GM12878 (cell line): ENCODE data around the gene CDO1. TPM values are rescaled to one million over a fixed set of nuclear protein-coding genes. Genes with fewer than 3 reads are reported as not detected.

Experiments
- ATAC-seq: fragments of 200-7000 bp; cut with Tn5 transposase; 3 replicates; pipeline ENCODE4 v1.9.1; 2020; ENCODE audit warnings: mild to moderate bottlenecking, moderate library complexity
- BruUV-seq: library from RNA; stranded (reverse); fragments of 400-500 nt; replicated peaks from 2 replicates; lab custom pipeline; 2021; lab: Mats Ljungman, UMichigan
- CTCF ChIA-PET: fragments of 300-600 bp; sonication (Branson Sonifier 250); formaldehyde crosslinking; extraction: SDS; loops from one replicate; lab custom pipeline; 2021; ENCODE audit warnings: inconsistent platforms; lab: Yijun Ruan, JAX
- POLR2A ChIA-PET: fragments of 350-600 bp; formaldehyde crosslinking; extraction: SDS; loops from one replicate; lab custom pipeline; 2021; ENCODE audit warnings: inconsistent platforms; lab: Charles Lee
- RAD21 ChIA-PET: fragments of 300-600 bp; sonication (Branson Sonifier 250); formaldehyde crosslinking; loops from one replicate; lab custom pipeline; 2023; ENCODE audit warnings: antibody characterized with exemption; ENCODE audit not compliant: unreplicated experiment; lab: Charles Lee
- SMC1A ChIA-PET: fragments of 300-600 bp; sonication (Branson Sonifier 250); formaldehyde crosslinking; loops from one replicate; lab custom pipeline; 2023; ENCODE audit not compliant: unreplicated experiment, uncharacterized antibody; lab: Charles Lee
- DNase-seq: peaks from one replicate; pipeline ENCODE4 v3.0.0-alpha.2; 2011; ENCODE audit warnings: low read depth, low spot score
- FAIRE-seq: peaks from 3 replicates; lab custom pipeline; 2011; peaks lifted over from hg19 to GRCh38; lab: Jason Lieb, UNC
- H2AFZ ChIP-seq: 2 replicates; pipeline ENCODE4 v1.6.0; 2011; ENCODE audit warnings: low read depth, low read length, control low read depth; ENCODE audit not compliant: control insufficient read depth
- H3K27ac ChIP-seq: 2 replicates; pipeline ENCODE4 v1.5.1; 2011; ENCODE audit warnings: control low read depth; ENCODE audit not compliant: control insufficient read depth, insufficient read depth
- H3K27me3 ChIP-seq, 2 experiments: replicated peaks in 1 of 2; 2 replicates each; pipeline versions ENCODE4 v1.6.0 to v1.6.1; 2011; ENCODE audit warnings: low read length in 1 of 2; ENCODE audit not compliant: control insufficient read depth in 2 of 2, insufficient read depth in 2 of 2
- H3K36me3 ChIP-seq, 2 experiments: 2 replicates each; pipeline ENCODE4 v1.5.1; 2011; ENCODE audit warnings: low read length in 1 of 2; ENCODE audit not compliant: control insufficient read depth in 2 of 2, insufficient read depth in 2 of 2
- H3K4me1 ChIP-seq: 2 replicates; pipeline ENCODE4 v1.6.1; 2011; ENCODE audit warnings: mild to moderate bottlenecking, low read length, moderate library complexity, mixed read lengths; ENCODE audit not compliant: control insufficient read depth, insufficient read depth
- H3K4me2 ChIP-seq: 2 replicates; pipeline ENCODE4 v1.6.0; 2011; ENCODE audit warnings: control low read depth; ENCODE audit not compliant: control insufficient read depth, insufficient read depth
- H3K4me3 ChIP-seq: fragments of 200-600 bp; sonication (generic); 2 replicates; pipeline ENCODE4 v1.5.1; 2016
- H3K79me2 ChIP-seq: 2 replicates; pipeline ENCODE4 v1.6.0; 2011; ENCODE audit warnings: low read length; ENCODE audit not compliant: control insufficient read depth, insufficient read depth
- H3K9ac ChIP-seq: 2 replicates; pipeline ENCODE4 v1.8.0; 2011; ENCODE audit warnings: low read length, control low read depth, mixed read lengths; ENCODE audit not compliant: control insufficient read depth, insufficient read depth
- H3K9me3 ChIP-seq: replicated peaks from 3 replicates; pipeline ENCODE4 v1.5.1; 2011; ENCODE audit warnings: mild to moderate bottlenecking, low read length; ENCODE audit not compliant: control insufficient read depth, insufficient read depth
- H4K20me1 ChIP-seq: 2 replicates; pipeline ENCODE4 v1.6.0; 2011; ENCODE audit not compliant: control insufficient read depth, insufficient read depth
- ATF7 ChIP-seq: fragments of 450-650 bp; IDR thresholded peaks from 2 replicates; pipeline ENCODE4 v1.6.1; 2016; ENCODE audit warnings: low read depth, mild to moderate bottlenecking
- FOS ChIP-seq: IDR thresholded peaks from 3 replicates; pipeline ENCODE4 v1.6.1; 2011; ENCODE audit warnings: borderline replicate concordance; ENCODE audit not compliant: insufficient read length; ENCODE audit errors: extremely low read depth
- MEF2B ChIP-seq: fragments of 450-650 bp; IDR thresholded peaks from 2 replicates; pipeline ENCODE4 v1.6.1; 2018; ENCODE audit warnings: mild to moderate bottlenecking, moderate library complexity; ENCODE audit not compliant: partially characterized antibody, poor library complexity, severe bottlenecking
- NFYA ChIP-seq: IDR thresholded peaks from 2 replicates; pipeline ENCODE4 v1.6.1; 2011; ENCODE audit warnings: low read depth, mild to moderate bottlenecking, low read length, improper control_type of control experiment, borderline replicate concordance
- PAX8 ChIP-seq: fragments of 450-650 bp; IDR thresholded peaks from 2 replicates; pipeline ENCODE4 v1.6.1; 2017; ENCODE audit warnings: mild to moderate bottlenecking, moderate library complexity
- POLR2AphosphoS5 ChIP-seq: IDR thresholded peaks from 2 replicates; pipeline ENCODE4 v1.6.1; 2011; ENCODE audit warnings: mild to moderate bottlenecking, low read length, inconsistent platforms
- TCF12 ChIP-seq: IDR thresholded peaks from 2 replicates; pipeline ENCODE4 v1.6.1; 2011; ENCODE audit warnings: low read depth, mild to moderate bottlenecking, low read length
- WGBS: methylation state at CpG from one replicate; pipeline ENCODE4 v1.1.6; 2016; ENCODE audit warnings: low lambda C conversion rate; ENCODE audit not compliant: insufficient replicate concordance, insufficient coverage; ENCODE audit errors: missing lambda C conversion rate; 5-methylcytosine and 5-hydroxymethylcytosine counted together
- in situ Hi-C: fragments of 300-500 bp; cut with MboI; formaldehyde crosslinking; loops from 9 replicates; pipeline ENCODE4 v1.14.3; 2018; ENCODE audit warnings: mixed read lengths
- intact Hi-C: fragments of 100-400 bp; cut with micrococcal nuclease; formaldehyde crosslinking; loops from one replicate; pipeline ENCODE4 v1.14.2; 2022; ENCODE audit not compliant: unreplicated experiment
- polyA plus RNA-seq, 11 experiments: library from polyadenylated mRNA; depleted of rRNA in 4 of 11; unstranded in 6 of 11; stranded (reverse) in 5 of 11; fragments of >200 nt; fragmentation: Nextera tagmentation in 4 of 11; fragmentation: Illumina TruSeq in 1 of 11; extraction: Ambion mirVana in 4 of 11; extraction: Trizol in 1 of 11; gene quantifications; 1 replicate in 1 of 11; 2 replicates in 10 of 11; pipeline versions ENCODE4 v1.2.1 to v1.2.3, GENCODE V29; 2011 to 2016; ENCODE audit warnings: inconsistent platforms in 2 of 11, missing spikeins in 2 of 11, low read depth in 1 of 11
- total RNA-seq, 4 experiments: library from RNA; depleted of rRNA in 3 of 4; stranded (reverse); fragments of >200 nt in 3 of 4; fragmentation: Illumina TruSeq in 1 of 4; extraction: Trizol in 1 of 4; gene quantifications; 2 replicates each; pipeline versions ENCODE4 v1.2.1 to v1.2.3, GENCODE V29; 2013 to 2021
- TF ChIP-seq, protein P1 (sequence below): fragments of 450-650 bp; IDR thresholded peaks from 2 replicates; pipeline ENCODE4 v1.6.1; 2017; ENCODE audit warnings: mild to moderate bottlenecking, moderate library complexity
- TF ChIP-seq, protein P2 (sequence below): fragments of 450-650 bp; IDR thresholded peaks from 2 replicates; pipeline ENCODE4 v1.6.1; 2017; ENCODE audit warnings: borderline replicate concordance
- TF ChIP-seq, protein P3 (sequence below): fragments of 450-650 bp; IDR thresholded peaks from 2 replicates; pipeline ENCODE4 v1.6.1; 2017; ENCODE audit warnings: antibody characterized with exemption, mild to moderate bottlenecking, moderate library complexity

Gene CDO1
- total and polyA plus RNA-seq, 10 of the 15 experiments (the other 5 are each of a cell fraction or from before 2014, with no cell fraction given) = 0.05 TPM; not detected in 9

DNA sequence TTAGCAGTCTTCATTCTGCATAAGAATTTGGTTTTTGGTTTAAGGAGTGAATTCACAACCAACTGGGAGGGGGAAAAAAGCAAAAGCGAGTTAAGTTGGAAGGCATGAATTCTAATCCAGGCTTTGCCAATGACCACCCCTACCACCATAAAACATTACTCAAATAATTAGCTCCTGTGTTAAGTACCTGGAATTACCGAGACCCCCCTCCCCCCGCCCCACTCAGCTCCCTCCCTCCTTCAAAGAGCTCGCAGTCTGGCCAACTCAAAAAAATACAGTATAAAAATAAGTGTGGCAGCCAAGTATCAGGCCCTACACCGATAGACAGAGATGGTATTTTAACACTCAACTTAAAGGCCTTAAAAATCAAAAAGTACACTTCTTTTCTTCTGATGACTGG is 24.4 kb upstream of the CDO1 start:
- ChIA-PET SMC1A (interaction anchor here (0.6 to 3.1 kb wide), 8 partner anchors 8 to 531 kb away, joined by 3 to 22 read pairs (median 4); no protein-coding TSS in a partner anchor), POLR2A (interaction anchor here (0.5 to 1.2 kb wide), 4 partner anchors 9 to 525 kb away, joined by 3 to 6 read pairs (median 4); no protein-coding TSS in a partner anchor), CTCF (interaction anchor here (0.7 to 2.3 kb wide), 10 partner anchors 9 to 734 kb away, joined by 3 to 16 read pairs (median 4); no protein-coding TSS in a partner anchor), RAD21 (interaction anchor here (0.7 to 1.7 kb wide), 5 partner anchors 191 to 266 kb away, joined by 3 to 5 read pairs (median 4); no protein-coding TSS in a partner anchor)
- Histone ChIP-seq H2AFZ (peak overlapping the region; percentile 95), H3K4me3 (peak overlapping the region; percentile 83), H3K27me3 (no peaks in the 10 kb centered on the region), H3K36me3 (peaks cover 0 to 5% of the 10 kb centered on the region in 2 experiments; a peak in 1 of 4 replicates), H4K20me1 (peaks cover 3% of the 10 kb centered on the region; the same call in 1 of the 2 replicates), H3K27ac (peak overlapping the region; percentile 91), H3K9me3 (no peaks in the 10 kb centered on the region; the same call in 2 of the 3 replicates), H3K79me2 (peaks cover 79% of the 10 kb centered on the region), H3K4me1 (peaks cover 16% of the 10 kb centered on the region; the same call in 1 of the 2 replicates), H3K4me2 (peak overlapping the region; percentile 56), H3K9ac (peak overlapping the region; percentile 77)
- intact Hi-C loops (loop anchor here (1.0 to 10.0 kb wide), 4 partner anchors 191 to 1406 kb away; partner anchors contain the start of gene ARL14EPL), in situ Hi-C loops (loop anchor here (25.0 kb wide), 1 partner anchor 221 kb away; no protein-coding TSS in a partner anchor)
- no peak for ATAC-seq
- DNase-seq = no peak
- no peak for TF ChIP-seq POLR2AphosphoS5
- TF ChIP-seq, protein P1, sequence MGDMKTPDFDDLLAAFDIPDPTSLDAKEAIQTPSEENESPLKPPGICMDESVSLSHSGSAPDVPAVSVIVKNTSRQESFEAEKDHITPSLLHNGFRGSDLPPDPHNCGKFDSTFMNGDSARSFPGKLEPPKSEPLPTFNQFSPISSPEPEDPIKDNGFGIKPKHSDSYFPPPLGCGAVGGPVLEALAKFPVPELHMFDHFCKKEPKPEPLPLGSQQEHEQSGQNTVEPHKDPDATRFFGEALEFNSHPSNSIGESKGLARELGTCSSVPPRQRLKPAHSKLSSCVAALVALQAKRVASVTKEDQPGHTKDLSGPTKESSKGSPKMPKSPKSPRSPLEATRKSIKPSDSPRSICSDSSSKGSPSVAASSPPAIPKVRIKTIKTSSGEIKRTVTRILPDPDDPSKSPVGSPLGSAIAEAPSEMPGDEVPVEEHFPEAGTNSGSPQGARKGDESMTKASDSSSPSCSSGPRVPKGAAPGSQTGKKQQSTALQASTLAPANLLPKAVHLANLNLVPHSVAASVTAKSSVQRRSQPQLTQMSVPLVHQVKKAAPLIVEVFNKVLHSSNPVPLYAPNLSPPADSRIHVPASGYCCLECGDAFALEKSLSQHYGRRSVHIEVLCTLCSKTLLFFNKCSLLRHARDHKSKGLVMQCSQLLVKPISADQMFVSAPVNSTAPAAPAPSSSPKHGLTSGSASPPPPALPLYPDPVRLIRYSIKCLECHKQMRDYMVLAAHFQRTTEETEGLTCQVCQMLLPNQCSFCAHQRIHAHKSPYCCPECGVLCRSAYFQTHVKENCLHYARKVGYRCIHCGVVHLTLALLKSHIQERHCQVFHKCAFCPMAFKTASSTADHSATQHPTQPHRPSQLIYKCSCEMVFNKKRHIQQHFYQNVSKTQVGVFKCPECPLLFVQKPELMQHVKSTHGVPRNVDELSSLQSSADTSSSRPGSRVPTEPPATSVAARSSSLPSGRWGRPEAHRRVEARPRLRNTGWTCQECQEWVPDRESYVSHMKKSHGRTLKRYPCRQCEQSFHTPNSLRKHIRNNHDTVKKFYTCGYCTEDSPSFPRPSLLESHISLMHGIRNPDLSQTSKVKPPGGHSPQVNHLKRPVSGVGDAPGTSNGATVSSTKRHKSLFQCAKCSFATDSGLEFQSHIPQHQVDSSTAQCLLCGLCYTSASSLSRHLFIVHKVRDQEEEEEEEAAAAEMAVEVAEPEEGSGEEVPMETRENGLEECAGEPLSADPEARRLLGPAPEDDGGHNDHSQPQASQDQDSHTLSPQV = no peak
- TF ChIP-seq, protein P2, sequence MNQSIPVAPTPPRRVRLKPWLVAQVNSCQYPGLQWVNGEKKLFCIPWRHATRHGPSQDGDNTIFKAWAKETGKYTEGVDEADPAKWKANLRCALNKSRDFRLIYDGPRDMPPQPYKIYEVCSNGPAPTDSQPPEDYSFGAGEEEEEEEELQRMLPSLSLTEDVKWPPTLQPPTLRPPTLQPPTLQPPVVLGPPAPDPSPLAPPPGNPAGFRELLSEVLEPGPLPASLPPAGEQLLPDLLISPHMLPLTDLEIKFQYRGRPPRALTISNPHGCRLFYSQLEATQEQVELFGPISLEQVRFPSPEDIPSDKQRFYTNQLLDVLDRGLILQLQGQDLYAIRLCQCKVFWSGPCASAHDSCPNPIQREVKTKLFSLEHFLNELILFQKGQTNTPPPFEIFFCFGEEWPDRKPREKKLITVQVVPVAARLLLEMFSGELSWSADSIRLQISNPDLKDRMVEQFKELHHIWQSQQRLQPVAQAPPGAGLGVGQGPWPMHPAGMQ = no peak
- no peak for TF ChIP-seq FOS
- no peak for TF ChIP-seq PAX8
- TF ChIP-seq ATF7 = no peak
- TF ChIP-seq NFYA = no peak
- TF ChIP-seq, protein P3, sequence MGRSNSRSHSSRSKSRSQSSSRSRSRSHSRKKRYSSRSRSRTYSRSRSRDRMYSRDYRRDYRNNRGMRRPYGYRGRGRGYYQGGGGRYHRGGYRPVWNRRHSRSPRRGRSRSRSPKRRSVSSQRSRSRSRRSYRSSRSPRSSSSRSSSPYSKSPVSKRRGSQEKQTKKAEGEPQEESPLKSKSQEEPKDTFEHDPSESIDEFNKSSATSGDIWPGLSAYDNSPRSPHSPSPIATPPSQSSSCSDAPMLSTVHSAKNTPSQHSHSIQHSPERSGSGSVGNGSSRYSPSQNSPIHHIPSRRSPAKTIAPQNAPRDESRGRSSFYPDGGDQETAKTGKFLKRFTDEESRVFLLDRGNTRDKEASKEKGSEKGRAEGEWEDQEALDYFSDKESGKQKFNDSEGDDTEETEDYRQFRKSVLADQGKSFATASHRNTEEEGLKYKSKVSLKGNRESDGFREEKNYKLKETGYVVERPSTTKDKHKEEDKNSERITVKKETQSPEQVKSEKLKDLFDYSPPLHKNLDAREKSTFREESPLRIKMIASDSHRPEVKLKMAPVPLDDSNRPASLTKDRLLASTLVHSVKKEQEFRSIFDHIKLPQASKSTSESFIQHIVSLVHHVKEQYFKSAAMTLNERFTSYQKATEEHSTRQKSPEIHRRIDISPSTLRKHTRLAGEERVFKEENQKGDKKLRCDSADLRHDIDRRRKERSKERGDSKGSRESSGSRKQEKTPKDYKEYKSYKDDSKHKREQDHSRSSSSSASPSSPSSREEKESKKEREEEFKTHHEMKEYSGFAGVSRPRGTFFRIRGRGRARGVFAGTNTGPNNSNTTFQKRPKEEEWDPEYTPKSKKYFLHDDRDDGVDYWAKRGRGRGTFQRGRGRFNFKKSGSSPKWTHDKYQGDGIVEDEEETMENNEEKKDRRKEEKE = no peak
- TF ChIP-seq TCF12 = no peak
- no peak for TF ChIP-seq MEF2B
- FAIRE-seq = no peak
- BruUV-seq = no TSS peak
- WGBS = 0% methylated on average over 5 of the region's 5 CpGs
